HG02588 (cell line): ENCODE measurements around the gene FBLN2.
"Not testable (repeated sequence)": the region's sequence is repeated elsewhere in the genome, so short reads cannot be mapped to it uniquely, and the experiment has no call there.

Experiments used
- ATAC-seq: cut with Tn5 transposase; IDR thresholded peaks from one replicate; pipeline ENCODE4 v1.9.1; 2021; ENCODE audit warnings: mild to moderate bottlenecking, moderate library complexity; ENCODE audit not compliant: unreplicated experiment

The FBLN2 gene

GRCh38 chr3:13513913-13514517 lies 34.9 kb upstream of the FBLN2 start:
- no peak for ATAC-seq

- no peak for ATAC-seq
These were observed 34.1 kb upstream of the FBLN2 start for GRCh38 chr3:13514639-13515435.

- ATAC-seq, result no peak
These were observed 32.9 kb upstream of the FBLN2 start for GRCh38 chr3:13515786-13516759.

GRCh38 chr3:13516760-13517135 lies 32.2 kb upstream of the FBLN2 start:
- no peak for ATAC-seq

- no peak for ATAC-seq
These were observed 31.5 kb upstream of the FBLN2 start for GRCh38 chr3:13517253-13517977.

- no peak for ATAC-seq
These were observed 30.4 kb upstream of the FBLN2 start for GRCh38 chr3:13518516-13518953.

GRCh38 chr3:13519006-13519791 lies 29.7 kb upstream of the FBLN2 start:
- no peak for ATAC-seq

GRCh38 chr3:13520326-13520880 lies 28.5 kb upstream of the FBLN2 start:
- ATAC-seq, result no peak

- ATAC-seq, result no peak
These were observed 27.6 kb upstream of the FBLN2 start for GRCh38 chr3:13521309-13521708.

GRCh38 chr3:13521749-13522148 lies 27.2 kb upstream of the FBLN2 start:
- not testable (repeated sequence) for ATAC-seq

GRCh38 chr3:13522236-13522635 lies 26.7 kb upstream of the FBLN2 start:
- no peak for ATAC-seq

- ATAC-seq, result no peak
These were observed 23.8 kb upstream of the FBLN2 start for GRCh38 chr3:13524979-13525669.

- ATAC-seq, result no peak
These were observed 22.9 kb upstream of the FBLN2 start for GRCh38 chr3:13525827-13526625.

GRCh38 chr3:13526626-13526949 lies 22.3 kb upstream of the FBLN2 start:
- ATAC-seq, result no peak

- no peak for ATAC-seq
These were observed 20.6 kb upstream of the FBLN2 start for GRCh38 chr3:13528217-13528867.

GRCh38 chr3:13529196-13530112 lies 19.5 kb upstream of the FBLN2 start:
- no peak for ATAC-seq
